Caki2 (cell line): ENCODE data around the gene GHRL. TPM values are rescaled to one million over a fixed set of nuclear protein-coding genes. Genes with fewer than 3 reads are reported as not detected.
"Not testable (repeated sequence)": the region's sequence is repeated elsewhere in the genome, so short reads cannot be mapped to it uniquely, and the experiment has no call there.

Experiments
- DNase-seq: peaks from one replicate; pipeline ENCODE4 v3.0.0-alpha.2; 2015; ENCODE audit warnings: low read depth
- in situ Hi-C: cut with HindIII; loops from 2 replicates; pipeline ENCODE4 v1.10.0; 2016; ENCODE audit warnings: low sequenced_read_pairs, low pct_unique_long_range_greater_than_20kb, mixed read lengths
- total RNA-seq: library from RNA; depleted of rRNA; stranded (reverse); fragments of >200 nt; shearing (Covaris generic); gene quantifications from 2 replicates; pipeline ENCODE4 v1.2.3, GENCODE V29; 2014; ENCODE audit warnings: low replicate concordance

GHRL gene
- total RNA-seq, 1 experiment from 2014 or later = not detected

DNA sequence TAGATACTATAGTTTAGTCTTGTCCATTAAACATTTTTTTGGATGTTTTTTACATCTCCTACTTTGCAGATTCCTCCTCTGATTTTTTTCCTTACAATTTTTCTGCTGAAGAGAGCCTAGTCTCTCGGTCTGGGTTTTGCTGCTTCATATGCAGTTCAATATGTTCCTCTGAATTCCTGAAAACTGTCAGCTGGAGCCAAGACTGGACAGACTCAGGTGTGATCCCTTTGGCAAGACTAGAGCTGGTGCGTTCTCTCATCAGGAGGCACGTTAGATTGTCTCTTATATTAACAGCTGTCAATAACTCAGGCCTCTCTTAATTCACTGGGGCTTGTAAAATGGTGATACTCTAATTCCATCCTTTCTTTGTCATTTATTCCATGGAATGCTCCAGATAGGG is 13.4 kb upstream of the GHRL start:
- no peak for DNase-seq
- in situ Hi-C loops = no loop called here

DNA sequence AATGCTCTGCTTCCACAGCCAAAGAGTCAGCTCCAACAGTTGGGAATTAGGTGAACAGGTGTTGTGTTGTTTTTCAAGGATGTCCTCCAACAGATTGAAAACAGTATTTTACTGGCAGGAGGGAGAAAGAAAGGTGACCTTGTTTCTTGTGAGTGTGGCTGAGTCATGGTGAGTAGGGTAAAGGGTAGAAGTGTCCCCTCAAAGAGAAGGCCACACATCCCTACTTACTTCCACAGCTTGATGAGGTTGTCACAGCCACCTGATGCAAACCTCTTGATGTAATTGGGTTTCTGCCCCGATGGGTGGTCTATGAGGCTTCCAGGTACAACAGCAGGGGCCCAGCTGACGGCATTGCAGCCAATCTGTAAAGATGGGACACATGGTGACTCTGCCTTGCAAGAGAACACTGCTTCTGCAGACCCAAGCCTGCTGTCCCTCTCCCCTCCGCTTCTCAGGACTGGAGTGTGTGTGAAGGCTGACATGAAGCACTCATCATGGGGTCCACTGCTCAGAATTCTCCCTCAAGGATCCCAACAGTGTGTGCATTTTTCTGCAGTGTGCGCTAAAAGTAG is 12.7 kb upstream of the GHRL start:
- in situ Hi-C loops = no loop called here
- no peak for DNase-seq

DNA sequence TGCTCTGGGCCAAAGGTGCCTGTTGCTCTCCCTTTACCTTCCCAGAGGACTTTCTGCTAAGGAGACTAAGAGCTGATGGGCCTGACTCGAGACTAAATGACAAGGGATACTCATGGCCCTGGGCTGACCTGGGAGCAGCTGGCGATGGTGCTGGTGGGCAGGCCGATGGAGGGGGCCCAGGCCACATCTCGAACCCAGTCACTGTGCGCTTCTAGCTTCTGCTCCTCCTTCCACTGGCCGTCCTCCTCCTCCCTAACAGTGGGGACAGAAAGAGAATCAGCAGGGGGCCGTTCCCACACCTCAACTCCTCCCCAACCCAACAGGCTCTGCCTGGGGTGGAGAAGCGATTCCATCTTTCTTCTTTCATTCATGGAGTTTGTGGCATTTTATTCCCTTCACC is 12.2 kb upstream of the GHRL start:
- in situ Hi-C loops = no loop called here
- no peak for DNase-seq

DNA sequence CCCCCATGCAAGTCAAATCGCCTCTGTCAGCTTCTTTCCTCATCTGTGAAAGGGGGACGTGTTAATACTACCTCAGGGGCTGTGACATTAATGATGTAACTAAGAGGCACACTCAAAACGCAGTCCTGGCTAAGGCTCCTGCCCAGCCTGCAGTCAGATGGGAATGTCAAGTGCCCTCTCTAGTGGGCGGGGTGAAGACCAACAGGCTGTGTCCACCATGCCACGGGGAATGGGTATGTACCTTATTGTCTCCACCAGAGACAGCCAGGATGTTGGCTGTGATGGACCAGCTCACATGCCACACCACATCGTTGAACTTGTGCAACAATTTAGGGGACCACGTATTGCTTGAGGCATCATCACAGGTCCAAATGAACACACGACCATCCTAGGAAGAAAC is 11.0 kb upstream of the GHRL start:
- in situ Hi-C loops = no loop called here
- DNase-seq = no peak

DNA sequence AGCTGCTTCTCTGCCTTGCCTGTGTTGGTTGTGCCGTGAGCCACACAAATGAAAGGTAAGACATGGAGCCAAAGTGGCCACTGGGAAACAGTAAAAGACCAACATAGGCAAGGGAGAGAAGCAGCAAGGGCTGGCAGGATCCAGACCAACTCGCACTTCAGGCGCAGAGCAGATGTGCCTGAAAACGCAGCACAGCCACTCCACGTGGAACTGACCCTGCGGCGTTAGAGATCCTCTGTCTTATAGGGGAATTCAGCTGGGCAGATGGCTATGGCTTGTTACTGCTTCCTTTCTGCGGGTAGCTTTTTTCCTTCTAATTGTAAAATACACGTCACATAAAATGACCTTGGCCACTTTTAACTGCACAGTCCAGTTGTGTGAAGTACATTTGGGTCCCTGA is 10.4 kb upstream of the GHRL start:
- no peak for DNase-seq
- in situ Hi-C loops = no loop called here

DNA sequence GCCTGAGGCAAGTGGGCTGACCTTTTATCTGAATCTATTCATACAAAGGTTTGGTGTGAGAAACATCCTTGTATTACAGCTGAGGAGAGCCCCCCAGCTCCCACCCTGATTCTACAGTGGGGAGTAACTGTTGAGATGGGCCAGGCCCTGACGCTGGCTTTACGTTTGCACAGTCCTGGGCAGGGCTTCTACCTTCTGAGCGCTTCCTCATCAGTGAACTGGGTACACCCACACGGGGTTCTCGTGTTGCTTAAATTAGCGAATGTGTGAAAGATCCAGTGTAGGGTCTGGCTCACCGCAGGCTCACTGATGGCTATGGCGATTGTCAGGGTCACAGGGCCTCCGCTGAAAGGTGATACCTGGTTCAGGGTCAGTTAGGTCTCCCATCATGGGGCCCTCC is 7.3 kb upstream of the GHRL start:
- no peak for DNase-seq
- in situ Hi-C loops = no loop called here

DNA sequence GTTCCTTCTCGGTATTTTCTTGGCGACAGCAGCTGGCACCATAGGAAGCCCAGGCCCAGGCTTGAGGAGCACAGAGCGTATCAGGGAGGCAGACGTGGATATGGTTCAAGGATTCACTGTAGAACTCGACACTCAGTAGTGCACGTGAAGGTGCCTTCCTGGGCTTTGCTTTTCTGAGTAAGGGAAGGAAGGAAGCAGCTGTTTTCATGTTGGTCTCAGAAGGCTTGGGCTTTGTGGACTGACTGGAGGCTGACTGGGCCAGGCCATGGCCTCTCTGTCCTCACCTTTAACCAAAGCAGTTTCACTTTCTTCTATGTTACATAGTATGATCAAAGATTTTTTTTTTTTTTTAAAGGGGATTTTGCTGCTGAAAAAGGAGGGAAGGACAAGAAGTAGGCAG is 6.9 kb upstream of the GHRL start:
- in situ Hi-C loops = no loop called here
- no peak for DNase-seq

DNA sequence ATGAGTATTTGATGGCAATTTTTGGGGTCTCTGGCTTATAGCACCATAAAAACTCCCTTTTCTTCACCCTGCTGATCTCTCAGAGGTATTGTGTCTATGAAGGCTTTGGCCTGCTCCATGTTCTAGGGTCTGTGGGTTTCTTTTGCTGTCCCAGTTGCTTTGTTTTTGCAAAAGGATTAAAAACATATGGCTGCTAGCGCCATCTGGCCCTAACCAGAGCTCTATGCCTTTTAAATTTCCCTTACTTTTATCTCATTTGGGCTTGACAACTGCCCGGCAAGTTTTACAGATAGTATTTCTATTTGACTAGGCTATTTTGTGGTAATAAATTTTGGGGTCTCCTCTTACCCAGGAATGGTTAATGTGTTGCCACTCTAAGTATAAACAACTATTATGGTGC is 6.4 kb upstream of the GHRL start:
- no peak for DNase-seq
- in situ Hi-C loops = no loop called here

DNA sequence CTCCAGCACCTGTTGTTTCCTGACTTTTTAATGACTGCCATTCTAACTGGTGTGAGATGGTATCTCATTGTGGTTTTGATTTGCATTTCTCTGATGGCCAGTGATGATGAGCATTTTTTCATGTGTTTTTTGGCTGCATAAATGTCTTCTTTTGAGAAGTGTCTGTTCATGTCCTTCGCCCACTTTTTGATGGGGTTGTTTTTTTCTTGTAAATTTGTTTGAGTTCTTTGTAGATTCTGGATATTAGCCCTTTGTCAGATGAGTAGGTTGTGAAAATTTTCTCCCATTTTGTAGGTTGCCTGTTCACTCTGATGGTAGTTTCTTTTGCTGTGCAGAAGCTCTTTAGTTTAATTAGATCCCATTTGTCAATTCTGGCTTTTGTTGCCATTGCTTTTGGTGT is 5.3 kb upstream of the GHRL start:
- DNase-seq, in situ Hi-C loops: not testable (repeated sequence)

DNA sequence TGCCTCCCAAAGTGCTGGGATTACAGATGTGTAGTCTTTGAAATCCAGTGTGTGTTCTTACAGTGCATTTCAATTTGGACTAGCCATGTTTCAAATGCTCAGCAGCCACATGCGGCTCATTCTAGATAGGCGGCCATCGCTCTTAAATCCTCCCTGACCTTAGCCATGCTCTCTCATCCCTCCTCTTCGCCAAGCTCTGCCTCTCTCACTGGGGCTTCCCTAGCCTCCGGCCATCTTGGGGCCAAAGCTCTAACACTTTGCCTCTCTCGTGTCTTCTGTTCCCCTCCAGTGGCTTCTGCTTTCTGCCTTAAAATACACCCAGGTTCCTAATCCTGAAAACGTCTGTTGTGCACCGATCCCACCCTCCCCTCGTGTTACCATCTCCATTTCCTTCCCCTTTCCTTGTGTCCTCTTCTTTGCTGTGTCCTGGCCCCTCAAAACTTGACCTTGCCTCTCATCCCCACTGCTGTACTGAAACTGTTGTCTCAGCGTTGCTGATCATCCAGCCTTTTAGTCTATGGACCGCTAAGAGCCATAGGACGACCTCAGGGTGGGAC is 1.4 kb upstream of the GHRL start:
- in situ Hi-C loops = no loop called here
- DNase-seq = no peak

DNA sequence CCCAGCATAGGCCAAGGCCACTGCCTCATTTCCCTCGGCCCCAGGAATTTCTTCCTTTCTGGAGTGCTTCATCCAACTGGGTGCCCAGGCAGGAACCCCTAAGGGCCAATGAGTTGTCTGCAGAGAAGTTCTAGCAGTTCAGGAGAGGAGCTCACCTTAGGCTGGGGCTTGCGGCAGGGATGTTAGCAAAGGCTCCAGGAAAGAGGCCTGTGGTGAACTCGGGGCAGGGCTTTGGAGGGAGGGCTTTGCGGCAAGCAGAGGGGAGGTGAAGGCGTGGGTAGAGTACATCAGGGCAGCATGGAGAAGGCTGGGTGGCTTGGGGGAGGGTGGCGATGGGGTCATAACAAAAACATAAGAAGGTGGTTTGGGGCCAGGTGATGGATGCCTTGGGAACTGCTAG is 1.1 kb downstream of the GHRL start:
- DNase-seq = no peak
- in situ Hi-C loops = no loop called here

DNA sequence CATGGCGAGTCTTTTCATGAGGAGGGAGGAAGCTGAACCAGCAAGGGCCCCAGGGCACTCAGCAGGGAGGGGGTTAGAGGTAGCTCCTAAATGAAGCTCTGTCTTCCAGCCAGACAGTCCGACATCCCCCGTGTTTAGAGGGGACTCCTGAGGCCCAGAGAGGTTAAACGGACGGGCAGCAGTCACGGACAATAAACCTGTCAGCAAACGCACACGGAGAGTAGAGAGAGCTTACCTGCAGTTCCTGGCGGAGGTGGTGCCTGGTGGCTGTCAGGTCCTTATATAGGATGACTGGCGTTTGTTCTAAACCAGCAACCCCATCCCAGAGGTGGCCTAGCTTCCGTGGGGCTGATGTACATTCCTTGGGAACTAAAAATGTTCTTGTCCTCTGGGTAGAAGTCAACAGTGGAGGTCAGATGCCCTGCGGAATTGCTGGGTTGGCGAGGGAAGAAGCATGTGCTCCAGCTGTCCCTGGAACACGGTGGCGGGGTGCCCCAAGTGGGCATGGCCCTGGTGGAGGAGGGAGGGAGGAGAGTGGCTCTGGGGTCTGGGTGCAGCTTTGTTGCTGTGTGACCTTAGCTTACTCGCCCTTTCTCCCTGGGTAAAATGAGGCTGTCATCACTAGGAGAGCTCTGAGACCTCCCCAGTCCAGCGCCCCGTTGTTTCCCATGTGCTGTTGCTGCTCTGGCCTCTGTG is 2.1 kb downstream of the GHRL start:
- in situ Hi-C loops = no loop called here
- no peak for DNase-seq

DNA sequence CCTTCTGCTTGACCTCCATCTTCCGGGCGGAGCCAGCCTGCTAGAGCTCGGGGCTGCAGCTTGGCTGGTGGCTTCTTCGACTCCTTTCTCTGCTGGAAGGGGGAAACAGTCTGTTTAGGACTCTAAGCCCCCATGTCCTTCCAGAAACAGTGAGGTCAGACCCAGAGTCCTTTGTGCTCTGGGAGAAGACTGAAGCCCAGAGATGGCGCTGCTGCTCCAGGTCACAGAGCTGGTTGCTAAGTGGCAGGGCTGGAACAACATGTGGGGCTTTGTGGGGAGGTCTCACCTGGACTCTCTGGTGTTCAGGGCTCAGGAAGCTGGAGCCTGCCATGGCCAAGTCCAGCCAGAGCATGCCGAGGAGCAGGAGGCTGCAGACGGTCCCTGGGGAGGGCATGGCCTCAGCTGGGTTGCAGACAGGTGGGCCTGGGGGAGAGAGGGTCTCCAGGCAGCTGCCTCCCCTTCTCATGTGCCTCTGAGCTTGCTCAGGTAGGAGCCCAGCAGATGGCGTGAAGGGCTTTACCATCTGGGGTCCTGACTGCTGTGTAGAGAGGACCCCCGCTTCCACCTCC is 2.9 kb downstream of the GHRL start:
- in situ Hi-C loops = no loop called here
- DNase-seq = no peak

DNA sequence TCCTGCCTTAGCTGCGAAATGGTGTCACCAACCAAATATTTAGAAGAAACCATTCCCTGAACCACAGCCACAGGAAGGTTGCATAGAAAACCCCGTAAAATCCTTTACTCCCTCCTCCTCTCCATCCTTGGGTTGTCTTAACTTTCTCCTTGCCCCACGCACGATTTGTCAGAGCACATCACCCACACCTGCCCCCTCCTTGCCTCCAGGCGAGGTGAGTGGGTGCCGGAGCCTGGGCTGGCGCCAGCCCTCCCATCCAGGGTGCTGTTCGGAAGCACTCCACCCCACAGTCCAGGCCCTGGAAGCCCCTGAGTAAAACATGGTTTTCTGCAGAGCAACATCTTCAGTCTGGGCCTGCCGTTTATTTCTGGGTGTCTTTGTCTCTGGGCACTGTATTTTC is 3.7 kb downstream of the GHRL start:
- in situ Hi-C loops = no loop called here
- no peak for DNase-seq

DNA sequence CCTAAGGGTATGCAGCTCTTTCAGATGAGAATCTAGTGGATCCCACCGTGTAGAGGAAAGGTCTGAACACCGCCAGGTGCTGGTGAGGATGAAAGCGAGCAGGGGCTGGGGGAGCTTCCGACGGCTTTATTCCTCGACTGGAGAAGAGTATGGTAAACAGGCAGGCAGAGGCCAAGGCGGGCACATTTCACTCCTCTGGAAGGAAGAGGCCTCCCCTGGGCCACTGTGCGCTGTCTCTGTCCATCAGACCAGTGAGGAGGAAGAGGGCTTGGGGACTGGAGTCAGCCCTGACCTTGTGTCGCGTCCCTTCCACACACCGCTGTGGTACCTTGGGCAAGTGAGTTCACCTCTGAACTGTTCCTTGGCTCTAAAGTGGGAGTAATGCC is 4.2 kb downstream of the GHRL start:
- DNase-seq = no peak
- in situ Hi-C loops = no loop called here

DNA sequence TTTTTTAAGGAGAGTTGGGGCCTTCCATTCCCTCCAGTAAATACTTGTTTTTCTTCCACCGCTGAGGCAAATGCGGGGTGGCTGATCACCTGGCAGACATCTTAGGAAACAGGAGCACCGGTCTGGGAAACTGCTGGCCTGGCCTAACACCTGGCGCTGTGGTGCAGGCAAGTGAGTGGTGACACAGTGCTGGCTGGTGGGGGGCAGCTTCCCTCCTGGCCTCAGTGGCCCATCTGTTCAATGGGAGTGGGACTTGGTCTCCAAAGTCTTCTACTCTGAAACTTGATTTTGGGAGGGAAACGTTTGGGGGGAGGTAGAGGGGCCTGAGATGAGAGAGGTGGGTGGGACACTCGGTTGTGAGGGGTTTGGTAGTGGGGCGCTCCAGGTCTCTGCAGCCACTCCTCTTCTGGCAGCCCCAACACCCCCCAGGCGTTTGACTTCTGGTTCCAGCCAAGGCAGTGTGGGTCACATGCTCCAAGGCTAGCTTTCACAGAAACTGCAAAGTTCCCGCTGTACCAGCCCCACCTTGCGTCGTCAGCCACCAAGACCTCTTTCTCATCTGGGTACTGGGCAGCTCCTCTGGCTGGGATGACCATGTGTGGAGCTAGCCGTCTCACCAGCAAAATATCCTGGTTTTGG is 4.7 kb downstream of the GHRL start:
- in situ Hi-C loops = no loop called here

DNA sequence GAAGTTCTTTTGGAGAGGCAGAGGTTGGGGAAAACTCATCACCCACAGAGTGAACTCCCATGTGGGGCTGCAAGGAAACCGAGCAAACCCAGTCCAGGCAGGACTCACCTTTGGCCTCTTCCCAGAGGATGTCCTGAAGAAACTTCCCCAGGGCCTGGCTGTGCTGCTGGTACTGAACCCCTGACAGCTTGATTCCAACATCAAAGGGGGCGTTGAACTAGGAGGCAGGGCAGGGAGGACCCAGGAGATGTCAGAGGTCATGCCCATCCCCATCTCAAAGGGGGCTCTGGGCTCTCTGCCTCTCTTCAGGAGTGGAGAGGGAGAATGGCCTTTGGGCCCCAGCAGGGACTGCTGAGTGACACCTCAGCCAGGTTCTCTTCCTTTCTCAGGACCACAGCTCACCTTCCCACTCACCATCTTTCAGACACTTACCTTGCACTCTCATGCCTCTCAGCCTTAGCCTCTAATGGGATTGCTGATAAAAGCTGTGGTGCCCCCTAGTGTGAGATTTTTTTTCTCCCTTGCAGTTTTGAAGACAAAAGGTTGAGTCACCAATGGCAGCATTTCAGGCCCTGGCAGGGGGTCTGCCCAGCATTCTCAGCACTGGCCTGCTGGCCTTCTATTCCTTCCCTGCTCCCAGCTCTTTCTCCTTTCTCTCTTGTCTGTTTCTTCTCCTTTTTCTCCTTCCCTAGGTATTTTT is 6.0 kb downstream of the GHRL start:
- no peak for DNase-seq
- in situ Hi-C loops = no loop called here

More for the DNA sequence above, 4.7 kb downstream of the GHRL start:
- DNase-seq = no peak

DNA sequence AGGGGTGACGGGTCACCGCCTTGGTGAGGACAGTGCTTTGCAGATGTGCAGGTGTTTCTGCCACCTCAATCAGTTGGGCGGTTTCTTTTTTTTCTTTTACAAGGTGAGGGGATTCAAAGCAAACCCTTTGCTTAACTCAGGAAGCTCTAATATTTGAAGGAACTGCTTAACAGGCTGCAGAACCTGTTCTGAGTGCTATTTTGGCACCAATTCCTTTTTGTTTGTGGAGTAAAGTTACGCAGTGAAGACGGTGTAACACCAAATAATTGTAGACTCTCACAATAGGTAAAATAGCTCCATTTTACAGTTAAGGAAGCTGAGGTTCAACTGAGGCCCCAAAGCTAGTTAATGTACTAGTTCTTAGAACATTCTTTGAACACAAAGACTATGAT is 6.6 kb downstream of the GHRL start:
- no peak for DNase-seq
- in situ Hi-C loops = no loop called here
